Gastrocnemius medialis (tissue), 4 donors: ENCODE data around the gene DEPP1. TPM values are rescaled to one million over a fixed set of nuclear protein-coding genes. Genes with fewer than 3 reads are reported as not detected.
A peak's percentile ranks its signal among the peaks of the same experiment; 100 is the strongest.

Experiments used
- ATAC-seq, 2 donors: fragments of 150-250 bp; one replicate each; pipeline ENCODE4 v1.9.1; 2016
- DNase-seq, 2 donors: peaks; one replicate each; pipeline ENCODE4 v3.0.0-alpha.2; 2019
- H3K27ac ChIP-seq, 4 donors: fragments of 200-600 bp; sonication (generic); 1 replicate in 1 of 4; 2 replicates in 3 of 4; pipeline ENCODE4 v1.5.1; 2016 to 2018; ENCODE audit warnings: mild to moderate bottlenecking in 2 of 4, moderate library complexity in 1 of 4
- H3K27me3 ChIP-seq, 3 donors: fragments of 200-600 bp; sonication (generic) in 2 of 3; 1 replicate in 1 of 3; 2 replicates in 2 of 3; pipeline versions ENCODE4 v1.5.1 to v1.6.0; 2016 to 2019; ENCODE audit warnings: mild to moderate bottlenecking in 1 of 3, moderate library complexity in 1 of 3
- H3K36me3 ChIP-seq, 2 donors: fragments of 200-600 bp; sonication (generic) in 1 of 2; one replicate each; pipeline ENCODE4 v1.5.1; 2017 to 2018
- H3K4me1 ChIP-seq, 2 donors: fragments of 200-600 bp; sonication (generic) in 1 of 2; one replicate each; pipeline ENCODE4 v1.5.1; 2016 to 2017; ENCODE audit warnings: mild to moderate bottlenecking in 2 of 2
- H3K4me3 ChIP-seq, 4 donors: fragments of 200-600 bp; sonication (generic) in 3 of 4; 1 replicate in 1 of 4; 2 replicates in 3 of 4; pipeline ENCODE4 v1.5.1; 2016 to 2019; ENCODE audit warnings: mild to moderate bottlenecking in 2 of 4
- H3K9me3 ChIP-seq, 3 donors: fragments of 200-600 bp; sonication (generic) in 2 of 3; 1 replicate in 1 of 3; 2 replicates in 2 of 3; pipeline ENCODE4 v1.5.1; 2016 to 2019
- CTCF ChIP-seq, 5 experiments: fragments of 450-650 bp in 3 of 5; fragments of 200-600 bp in 2 of 5; sonication (generic) in 2 of 5; IDR thresholded peaks in 4 of 5; conservative IDR thresholded peaks in 1 of 5; 1 replicate in 4 of 5; 2 replicates in 1 of 5; pipeline ENCODE4 v1.5.1; 2016 to 2019; ENCODE audit warnings: antibody characterized with exemption in 5 of 5, mild to moderate bottlenecking in 3 of 5, moderate library complexity in 3 of 5
- POLR2A ChIP-seq, 2 donors: fragments of 450-650 bp; IDR thresholded peaks; one replicate each; pipeline ENCODE4 v1.6.1; 2017; ENCODE audit warnings: antibody characterized with exemption in 2 of 2, mild to moderate bottlenecking in 2 of 2, moderate library complexity in 2 of 2
- in situ Hi-C, 4 donors: fragments of 200-750 bp; cut with MboI; loops; one replicate each; pipeline versions ENCODE4 v1.15.0 to v1.8.0; 2017; ENCODE audit warnings: low sequenced_read_pairs in 4 of 4
- intact Hi-C: fragments of 100-400 bp; cut with DNase I; formaldehyde crosslinking; loops from one replicate; pipeline ENCODE4 v1.15.1; 2023; ENCODE audit warnings: low total_unique reads
- total RNA-seq, 4 donors: library from RNA; depleted of rRNA; stranded (reverse); fragments of >200 nt; gene quantifications; one replicate each; pipeline versions ENCODE4 v1.1.0 to v1.2.3, GENCODE V29; 2016

The DEPP1 gene
- total RNA-seq, 4 donors from 2014 or later, result 83.4 to 331 (median 120) TPM

- in situ Hi-C loops (loop anchor here in 2 of 4 donors (5.0 kb wide), 2 partner anchors 41 to 46 kb away; partner anchors contain the start of gene DEPP1 (in 1 of the 2)), intact Hi-C loops (no loop called here)
- H3K27ac ChIP-seq, result no peak overlapping the region
- H3K4me1 ChIP-seq, result peaks cover 16 to 19% of the 10 kb centered on the region in 2 donors
- no peak for ATAC-seq
- H3K4me3 ChIP-seq, result no peak overlapping the region
- TF ChIP-seq CTCF (IDR thresholded peaks at IDR 0.05 in 4 of 5, conservative IDR thresholded peaks at IDR 0.05 in 1 of 5) (no peak), POLR2A (IDR thresholded peaks at IDR 0.05) (no peak)
- no peaks in the 10 kb centered on the region for H3K36me3 ChIP-seq
- DNase-seq, result no peak
- H3K27me3 ChIP-seq, result no peaks in the 10 kb centered on the region
- no peaks in the 10 kb centered on the region for H3K9me3 ChIP-seq
These were observed 47.5 kb downstream of the DEPP1 start for GRCh38 chr10:44930904-44931620.

- Histone ChIP-seq H3K27ac (no peak overlapping the region), H3K4me3 (no peak overlapping the region), H3K4me1 (peaks cover 5% of the 10 kb centered on the region in 2 donors), H3K36me3 (no peaks in the 10 kb centered on the region), H3K27me3 (no peaks in the 10 kb centered on the region), H3K9me3 (no peaks in the 10 kb centered on the region)
- in situ Hi-C loops, result loop anchor here in 2 of 4 donors (5.0 kb wide), 2 partner anchors 43 to 48 kb away; partner anchors contain the start of gene DEPP1 (in 1 of the 2)
- intact Hi-C loops, result no loop called here
- TF ChIP-seq POLR2A (IDR thresholded peaks at IDR 0.05) (no peak), CTCF (IDR thresholded peaks at IDR 0.05 in 4 of 5, conservative IDR thresholded peaks at IDR 0.05 in 1 of 5) (no peak)
- ATAC-seq (no peak), DNase-seq (no peak)
These were observed 49.0 kb downstream of the DEPP1 start for GRCh38 chr10:44929356-44930255.

- intact Hi-C loops, result no loop called here
- Histone ChIP-seq H3K36me3 (no peaks in the 10 kb centered on the region), H3K4me3 (no peak overlapping the region), H3K27ac (no peak overlapping the region), H3K4me1 (peaks cover 4 to 5% of the 10 kb centered on the region in 2 donors), H3K9me3 (no peaks in the 10 kb centered on the region), H3K27me3 (no peaks in the 10 kb centered on the region)
- DNase-seq, result no peak
- ATAC-seq, result no peak
- TF ChIP-seq POLR2A (IDR thresholded peaks at IDR 0.05) (no peak), CTCF (IDR thresholded peaks at IDR 0.05 in 4 of 5, conservative IDR thresholded peaks at IDR 0.05 in 1 of 5) (no peak)
- in situ Hi-C loops, result no loop called here
These were observed 50.1 kb downstream of the DEPP1 start for GRCh38 chr10:44928462-44928861.

- in situ Hi-C loops, result no loop called here
- H3K4me3 ChIP-seq, result no peak overlapping the region
- intact Hi-C loops, result no loop called here
- H3K9me3 ChIP-seq, result no peaks in the 10 kb centered on the region
- peak in 1 of 2 donors; percentile 48 for DNase-seq
- peak; percentile 37 to 55 for ATAC-seq
- H3K36me3 ChIP-seq, result no peaks in the 10 kb centered on the region
- H3K27ac ChIP-seq, result no peak overlapping the region
- TF ChIP-seq CTCF (IDR thresholded peaks at IDR 0.05 in 4 of 5, conservative IDR thresholded peaks at IDR 0.05 in 1 of 5) (no peak), POLR2A (IDR thresholded peaks at IDR 0.05) (no peak)
- no peaks in the 10 kb centered on the region for H3K27me3 ChIP-seq
- peaks cover 1 to 2% of the 10 kb centered on the region in 2 donors for H3K4me1 ChIP-seq
These were observed 51.3 kb downstream of the DEPP1 start for GRCh38 chr10:44927352-44927751.
